Measurements from ENCODE around the gene U2AF1L4. TPM values are rescaled to one million over a fixed set of nuclear protein-coding genes. Genes with fewer than 3 reads are reported as not detected.
"Not testable (repeated sequence)": the region's sequence is repeated elsewhere in the genome, so short reads cannot be mapped to it uniquely, and the experiment has no call there.

The U2AF1L4 gene
- total RNA-seq, 1 donor from 2014 or later: 7.8 TPM

GRCh38 chr19:35780058-35780457, 34.8 kb upstream of the U2AF1L4 start:
- DNase-seq: no peak

GRCh38 chr19:35779033-35779432, 33.8 kb upstream of the U2AF1L4 start:
- DNase-seq: no peak

- no peak for DNase-seq
These were observed 32.7 kb upstream of the U2AF1L4 start for GRCh38 chr19:35777961-35778360.

GRCh38 chr19:35777086-35777841, 32.0 kb upstream of the U2AF1L4 start:
- no peak for DNase-seq

- DNase-seq: no peak
These were observed 31.0 kb upstream of the U2AF1L4 start for GRCh38 chr19:35776102-35776788.

- peak; percentile 96 for DNase-seq
These were observed 30.3 kb upstream of the U2AF1L4 start, which contains the start of gene ARHGAP33 for GRCh38 chr19:35775298-35776101. Gene ARHGAP33 (plus strand): TSS chr19:35775564. CDS start chr19:35775659, 95 bp downstream.

- DNase-seq: no peak
These were observed 29.8 kb upstream of the U2AF1L4 start for GRCh38 chr19:35775046-35775297.

GRCh38 chr19:35774274-35775045, 29.2 kb upstream of the U2AF1L4 start:
- no peak for DNase-seq

- DNase-seq: no peak
These were observed 28.0 kb upstream of the U2AF1L4 start for GRCh38 chr19:35773020-35773806.

GRCh38 chr19:35772362-35772761, 27.1 kb upstream of the U2AF1L4 start:
- not testable (repeated sequence) for DNase-seq

GRCh38 chr19:35768082-35768421, 22.8 kb upstream of the U2AF1L4 start:
- no peak for DNase-seq

GRCh38 chr19:35767288-35768081, 22.3 kb upstream of the U2AF1L4 start:
- DNase-seq: no peak

GRCh38 chr19:35766571-35767104, 21.4 kb upstream of the U2AF1L4 start:
- no peak for DNase-seq

- DNase-seq: no peak
These were observed 19.5 kb upstream of the U2AF1L4 start for GRCh38 chr19:35764432-35765315.

- no peak for DNase-seq
These were observed 15.6 kb upstream of the U2AF1L4 start for GRCh38 chr19:35760711-35761349.

- no peak for DNase-seq
These were observed 14.5 kb upstream of the U2AF1L4 start for GRCh38 chr19:35759697-35760096.

- peak; percentile 99 for DNase-seq
These were observed 12.8 kb upstream of the U2AF1L4 start, which contains the start of gene PROSER3 for GRCh38 chr19:35757749-35758608. Gene PROSER3 (plus strand): TSS chr19:35758176. CDS start chr19:35758216, 40 bp downstream.

GRCh38 chr19:35757231-35757748, 12.1 kb upstream of the U2AF1L4 start:
- DNase-seq: peak; percentile 58
